Measurements from ENCODE around the gene EEF1A1.
"Not testable (repeated sequence)": the region's sequence is repeated elsewhere in the genome, so short reads cannot be mapped to it uniquely, and the experiment has no call there.

EEF1A1 gene

GRCh38 chr6:73559399-73559794 is 38.6 kb upstream of the EEF1A1 start:
- not testable (repeated sequence) for H3K27ac ChIP-seq (ENCODE audit: extremely low read depth, low read depth, low read length); H3K9me3 ChIP-seq (ENCODE audit: control insufficient read depth, insufficient read depth, low read depth, low read length); H3K36me3 ChIP-seq (ENCODE audit: control insufficient read depth in 2 of 2, insufficient read depth in 1 of 2, low read length in 2 of 2); H3K4me3 ChIP-seq (ENCODE audit: low read depth, low read length); H3K4me1 ChIP-seq (ENCODE audit: control insufficient read depth, insufficient read depth, low read length)
- ChIA-PET POLR2A (interaction anchor here (2.6 kb wide), 1 partner anchor 39 kb away, joined by 13 read pairs; the partner anchor contains the start of gene EEF1A1), CTCF (interaction anchor here (1.5 to 1.8 kb wide), 2 partner anchors 11 to 21 kb away, joined by 4 read pairs; no protein-coding TSS in a partner anchor)
- TF ChIP-seq ZSCAN4 (tag by site-specific recombination; IDR thresholded peaks at IDR 0.05) = peak; percentile 46

- H3K4me3 ChIP-seq (ENCODE audit: low read depth, low read length) = no peak overlapping the region
- CTCF ChIA-PET = interaction anchor here (0.7 to 1.8 kb wide), 4 partner anchors 10 to 21 kb away, joined by 3 to 4 read pairs (median 4); no protein-coding TSS in a partner anchor
- no peaks in the 10 kb centered on the region for H3K4me1 ChIP-seq (ENCODE audit: control insufficient read depth, insufficient read depth, low read length)
- POLR2A ChIA-PET = interaction anchor here (2.6 kb wide), 1 partner anchor 38 kb away, joined by 13 read pairs; the partner anchor contains the start of gene EEF1A1
- TF ChIP-seq GFI1B (tag by site-specific recombination; IDR thresholded peaks at IDR 0.05) (no peak), SP2 (tag by site-specific recombination; IDR thresholded peaks at IDR 0.05) (no peak), GLI2 (tag by site-specific recombination; IDR thresholded peaks at IDR 0.05; ENCODE audit: borderline replicate concordance, low read depth) (no peak), OVOL3 (tag by site-specific recombination; IDR thresholded peaks at IDR 0.05) (no peak), ZNF335 (tag by site-specific recombination; conservative IDR thresholded peaks at IDR 0.05) (no peak), ZBTB1 (tag by site-specific recombination; IDR thresholded peaks at IDR 0.05) (no peak), ZNF488 (tag by site-specific recombination; IDR thresholded peaks at IDR 0.05) (no peak)
- H3K27ac ChIP-seq (ENCODE audit: extremely low read depth, low read depth, low read length) = no peak overlapping the region
- no peaks in the 10 kb centered on the region for H3K9me3 ChIP-seq (ENCODE audit: control insufficient read depth, insufficient read depth, low read depth, low read length)
- no peaks in the 10 kb centered on the region for H3K36me3 ChIP-seq (ENCODE audit: control insufficient read depth in 2 of 2, insufficient read depth in 1 of 2, low read length in 2 of 2)
Observed at GRCh38 chr6:73558624-73559398, 38.0 kb upstream of the EEF1A1 start.

GRCh38 chr6:73556836-73557235 is 36.0 kb upstream of the EEF1A1 start:
- POLR2A ChIA-PET = interaction anchor here (0.9 to 2.6 kb wide), 2 partner anchors 9 to 36 kb away, joined by 5 to 13 read pairs; partner anchors contain the start of gene EEF1A1
- Histone ChIP-seq H3K4me3 (ENCODE audit: low read depth, low read length) (no peak overlapping the region), H3K36me3 (ENCODE audit: control insufficient read depth in 2 of 2, insufficient read depth in 1 of 2, low read length in 2 of 2) (no peaks in the 10 kb centered on the region), H3K9me3 (ENCODE audit: control insufficient read depth, insufficient read depth, low read depth, low read length) (no peaks in the 10 kb centered on the region), H3K4me1 (ENCODE audit: control insufficient read depth, insufficient read depth, low read length) (no peaks in the 10 kb centered on the region), H3K27ac (ENCODE audit: extremely low read depth, low read depth, low read length) (no peak overlapping the region)
- CTCF ChIA-PET = interaction anchor here (1.1 kb wide), 1 partner anchor 8 kb away, joined by 9 read pairs; no protein-coding TSS in a partner anchor
- TF ChIP-seq EGR2 (tag by site-specific recombination; IDR thresholded peaks at IDR 0.05; ENCODE audit: low read depth) (no peak), ZNF555 (tag by site-specific recombination; conservative IDR thresholded peaks at IDR 0.05) (no peak), REPIN1 (tag by site-specific recombination; IDR thresholded peaks at IDR 0.05; ENCODE audit: low read depth) (no peak), PRDM4 (tag by site-specific recombination; IDR thresholded peaks at IDR 0.05) (no peak), ZNF530 (tag by site-specific recombination; IDR thresholded peaks at IDR 0.05; ENCODE audit: low read depth) (no peak), IKZF3 (tag by site-specific recombination; IDR thresholded peaks at IDR 0.05) (no peak), ZNF513 (tag by site-specific recombination; IDR thresholded peaks at IDR 0.05) (no peak), ZBTB49 (tag by site-specific recombination; IDR thresholded peaks at IDR 0.05; ENCODE audit: low read depth) (no peak), ZNF248 (tag by site-specific recombination; IDR thresholded peaks at IDR 0.05) (no peak), ZNF623 (tag by site-specific recombination; IDR thresholded peaks at IDR 0.05) (no peak), ZNF146 (tag by site-specific recombination; IDR thresholded peaks at IDR 0.05) (no peak), ZNF350 (tag by site-specific recombination; IDR thresholded peaks at IDR 0.05) (no peak), GLIS1 (tag by site-specific recombination; IDR thresholded peaks at IDR 0.05) (no peak), ZNF404 (tag by site-specific recombination; IDR thresholded peaks at IDR 0.05) (no peak)

Data from HEK293 (cell line).